HL-60 (cell line): ENCODE data around the gene GPRC5B.

ENCODE experiments used
- CTCF ChIP-seq: IDR thresholded peaks from one replicate; pipeline ENCODE4 v1.5.1; 2011; ENCODE audit warnings: low read length, control low read depth, inconsistent platforms; ENCODE audit not compliant: insufficient read depth
- GABPA ChIP-seq: IDR thresholded peaks from 2 replicates; pipeline ENCODE4 v1.6.1; 2012; ENCODE audit warnings: low read depth
- SPI1 ChIP-seq: IDR thresholded peaks from 2 replicates; pipeline ENCODE4 v1.6.1; 2012; ENCODE audit warnings: low read depth, mild to moderate bottlenecking, borderline replicate concordance

- TF ChIP-seq CTCF (no peak), GABPA (no peak), SPI1 (no peak)
Measured at GRCh38 chr16:19837331-19837980, 47.2 kb downstream of the GPRC5B start.
